ENCODE results near the gene KHDRBS2. TPM values are rescaled to one million over a fixed set of nuclear protein-coding genes. Genes with fewer than 3 reads are reported as not detected.

Gene KHDRBS2
- total RNA-seq, 1 experiment from 2014 or later, result 2.7 TPM

DNA sequence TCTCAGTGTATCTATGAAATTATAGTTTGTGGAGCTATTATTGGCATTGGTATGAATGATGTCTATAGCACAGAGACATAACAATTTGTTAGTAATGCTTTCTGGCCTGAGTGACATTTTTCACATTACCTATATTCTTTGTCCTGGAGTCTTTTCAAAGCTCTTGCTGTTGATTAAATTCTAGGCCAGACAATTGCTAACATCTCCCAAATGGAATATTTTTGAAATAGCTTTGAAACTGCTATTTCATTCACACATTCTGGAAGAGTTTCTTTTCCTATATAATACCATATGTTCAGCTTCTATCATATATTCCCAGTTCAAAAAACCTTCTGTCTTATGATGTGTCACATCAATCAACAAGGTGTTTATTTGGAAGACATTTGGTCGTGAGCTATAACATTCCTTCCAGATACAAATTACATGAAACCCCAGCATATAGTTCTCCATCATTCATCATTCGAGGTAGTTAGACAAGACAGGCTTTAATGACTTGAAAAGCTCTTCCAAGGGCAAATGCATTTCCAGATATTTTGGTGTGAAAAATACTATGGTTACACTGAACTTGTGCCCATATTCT lies 452.8 kb downstream of the KHDRBS2 start:
- peaks cover 3 to 12% of the 10 kb centered on the region in 2 experiments; a peak in 3 of 4 replicates for H3K4me1 Mint-ChIP-seq
- Histone ChIP-seq H3K23ac (ENCODE audit: insufficient read length, low read depth, low read length) (no peak overlapping the region), H2BK5ac (ENCODE audit: insufficient read length, low read length) (no peak overlapping the region), H3K4me1 (ENCODE audit: insufficient read depth, low read length) (no peaks in the 10 kb centered on the region; the same call in 1 of the 2 replicates), H3K23me2 (ENCODE audit: insufficient read length, low read depth, low read length, poor library complexity, severe bottlenecking) (no peaks in the 10 kb centered on the region), H3K9me3 (ENCODE audit: control insufficient read depth, low read depth, low read length) (no peaks in the 10 kb centered on the region), H4K5ac (ENCODE audit: insufficient read length, low read depth, low read length) (no peak overlapping the region), H3K27me3 (ENCODE audit: insufficient read depth, low read length) (no peaks in the 10 kb centered on the region), H3K27ac (ENCODE audit: insufficient read length, low read depth, low read length) (no peak overlapping the region), H3K9ac (ENCODE audit: extremely low read depth, insufficient read length, low read length) (no peak overlapping the region), H3K56ac (ENCODE audit: insufficient read length, low read depth, low read length) (no peak overlapping the region), H3K14ac (ENCODE audit: insufficient read depth, low read length) (no peak overlapping the region), H3T11ph (ENCODE audit: low read length) (no peak overlapping the region), H3K18ac (ENCODE audit: insufficient read length, low read depth, low read length) (no peak overlapping the region), H4K91ac (ENCODE audit: insufficient read length, low read depth, low read length) (no peak overlapping the region), H2BK20ac (ENCODE audit: low read depth, low read length, poor library complexity, severe bottlenecking) (no peak overlapping the region), H3K79me2 (ENCODE audit: insufficient read depth, low read length) (no peaks in the 10 kb centered on the region), H4K8ac (replicated peaks; ENCODE audit: insufficient read length, low read depth, low read length) (no peak overlapping the region), H2BK12ac (ENCODE audit: insufficient read length, low read depth, low read length) (no peak overlapping the region), H3K79me1 (ENCODE audit: insufficient read depth, low read depth, low read length, poor library complexity, severe bottlenecking) (no peaks in the 10 kb centered on the region), H2AK5ac (ENCODE audit: insufficient read length, low read length) (no peak overlapping the region), H3K4ac (ENCODE audit: low read depth, low read length) (no peak overlapping the region), H3K4me2 (ENCODE audit: insufficient read depth, insufficient read length, low read length) (no peak overlapping the region), H2AFZ (ENCODE audit: low read length) (no peak overlapping the region), H4K20me1 (ENCODE audit: control insufficient read depth, insufficient read depth, insufficient read length) (no peaks in the 10 kb centered on the region), H2BK120ac (ENCODE audit: low read depth, low read length, poor library complexity, severe bottlenecking) (no peak overlapping the region), H2BK15ac (ENCODE audit: low read depth, low read length) (no peak overlapping the region)
- no peaks in the 10 kb centered on the region for H3K36me3 Mint-ChIP-seq (ENCODE audit: insufficient read depth in 1 of 3, low read depth in 3 of 3)
- no peak overlapping the region; a peak in 2 of 7 replicates for H3K27ac Mint-ChIP-seq
- WGBS (ENCODE audit: extremely low coverage, insufficient read length, low lambda C conversion rate), result no CpG with 5 or more reads among the region's 2 CpGs
- TF ChIP-seq CTCF (conservative IDR thresholded peaks at IDR 0.05), result no peak
- DNase-seq, result no peak
- H3K9me3 Mint-ChIP-seq, result no peaks in the 10 kb centered on the region
- H3K4me3 Mint-ChIP-seq, result no peak overlapping the region
- no peaks in the 10 kb centered on the region for H3K27me3 Mint-ChIP-seq (ENCODE audit: low read depth)

All from H9 (cell line).